Lower leg skin (tissue), 3 donors: ENCODE results near the gene MPV17.
"Not testable (repeated sequence)": the region's sequence is repeated elsewhere in the genome, so short reads cannot be mapped to it uniquely, and the experiment has no call there.

Experiments used
- POLR2A ChIP-seq, 2 donors: fragments of 450-650 bp; IDR thresholded peaks; one replicate each; pipeline ENCODE4 v1.6.1; 2016 to 2017; ENCODE audit warnings: antibody characterized with exemption in 2 of 2, mild to moderate bottlenecking in 1 of 2, moderate library complexity in 1 of 2
- TF ChIP-seq, protein P1 (sequence below), 3 donors: fragments of 450-650 bp; IDR thresholded peaks; one replicate each; pipeline ENCODE4 v1.5.1; 2016; ENCODE audit warnings: antibody characterized with exemption in 3 of 3, mild to moderate bottlenecking in 3 of 3, moderate library complexity in 2 of 3

DNA sequence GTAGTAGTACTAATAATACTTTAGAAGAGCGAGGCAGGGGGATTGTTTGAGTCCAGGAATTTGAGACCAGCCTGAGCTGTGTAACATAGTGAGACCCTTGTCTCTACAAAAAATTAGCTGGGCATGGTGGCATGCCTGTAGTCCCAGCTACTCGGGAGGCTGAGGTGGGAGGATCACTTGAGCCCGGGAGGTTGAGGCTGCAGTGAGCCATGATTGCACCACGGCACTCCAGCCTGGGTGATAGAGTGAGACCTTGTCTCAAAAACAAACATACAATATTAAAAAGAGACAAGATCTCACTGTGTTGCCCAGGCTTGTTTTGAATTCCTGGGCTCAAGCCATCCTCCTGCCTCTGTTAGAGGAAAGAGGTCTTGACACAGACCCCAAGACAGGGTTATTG lies 22.3 kb downstream of the MPV17 start:
- TF ChIP-seq, protein P1, sequence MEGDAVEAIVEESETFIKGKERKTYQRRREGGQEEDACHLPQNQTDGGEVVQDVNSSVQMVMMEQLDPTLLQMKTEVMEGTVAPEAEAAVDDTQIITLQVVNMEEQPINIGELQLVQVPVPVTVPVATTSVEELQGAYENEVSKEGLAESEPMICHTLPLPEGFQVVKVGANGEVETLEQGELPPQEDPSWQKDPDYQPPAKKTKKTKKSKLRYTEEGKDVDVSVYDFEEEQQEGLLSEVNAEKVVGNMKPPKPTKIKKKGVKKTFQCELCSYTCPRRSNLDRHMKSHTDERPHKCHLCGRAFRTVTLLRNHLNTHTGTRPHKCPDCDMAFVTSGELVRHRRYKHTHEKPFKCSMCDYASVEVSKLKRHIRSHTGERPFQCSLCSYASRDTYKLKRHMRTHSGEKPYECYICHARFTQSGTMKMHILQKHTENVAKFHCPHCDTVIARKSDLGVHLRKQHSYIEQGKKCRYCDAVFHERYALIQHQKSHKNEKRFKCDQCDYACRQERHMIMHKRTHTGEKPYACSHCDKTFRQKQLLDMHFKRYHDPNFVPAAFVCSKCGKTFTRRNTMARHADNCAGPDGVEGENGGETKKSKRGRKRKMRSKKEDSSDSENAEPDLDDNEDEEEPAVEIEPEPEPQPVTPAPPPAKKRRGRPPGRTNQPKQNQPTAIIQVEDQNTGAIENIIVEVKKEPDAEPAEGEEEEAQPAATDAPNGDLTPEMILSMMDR (IDR thresholded peaks at IDR 0.05): not testable (repeated sequence)
- TF ChIP-seq POLR2A (IDR thresholded peaks at IDR 0.05): not testable (repeated sequence)
